ENCODE measurements around the gene WDR75. TPM values are rescaled to one million over a fixed set of nuclear protein-coding genes. Genes with fewer than 3 reads are reported as not detected.

Gene WDR75
- total RNA-seq, 2 experiments from 2014 or later: 55.7 to 79.6 TPM

- no peaks in the 10 kb centered on the region for H4K20me1 ChIP-seq (ENCODE audit: insufficient read depth, low read length)
- BruUV-seq (replicated peaks): no TSS peak
- H3K9me2 ChIP-seq (ENCODE audit: insufficient read depth, low read length): no peaks in the 10 kb centered on the region
- no peaks in the 10 kb centered on the region for H3K36me3 ChIP-seq (ENCODE audit: insufficient read depth, low read length)
- DNase-seq (ENCODE audit: low spot score): no peak
- H3K4me3 ChIP-seq (ENCODE audit: low read depth, low read length, poor library complexity, severe bottlenecking): no peak overlapping the region
- H3K4me2 ChIP-seq (ENCODE audit: low read length): no peak overlapping the region
- intact Hi-C loops (cut with micrococcal nuclease; ENCODE audit: unreplicated experiment): loop anchor here (2.0 to 10.0 kb wide), 3 partner anchors 318 to 891 kb away; no protein-coding TSS in a partner anchor
- no peak overlapping the region for H2AFZ ChIP-seq (ENCODE audit: low read length)
- H3K27ac ChIP-seq (ENCODE audit: low read depth, low read length, poor library complexity, severe bottlenecking): no peak overlapping the region
- H3K79me2 ChIP-seq (ENCODE audit: insufficient read depth, low read depth, low read length): no peaks in the 10 kb centered on the region
- H3K4me1 ChIP-seq (ENCODE audit: insufficient read depth, low read length, poor library complexity, severe bottlenecking): no peaks in the 10 kb centered on the region
- CTCF ChIA-PET (ENCODE audit: unreplicated experiment): interaction anchor here (0.6 kb wide), 1 partner anchor 275 kb away, joined by 3 read pairs; no protein-coding TSS in a partner anchor
- H3K9me3 ChIP-seq (ENCODE audit: low read length): no peaks in the 10 kb centered on the region
- POLR2A ChIA-PET: interaction anchor here (0.7 kb wide), 1 partner anchor 1403 kb away, joined by 3 read pairs; no protein-coding TSS in a partner anchor
- no peak for TF ChIP-seq CTCF (conservative IDR thresholded peaks at IDR 0.05; ENCODE audit: low read length)
- TF ChIP-seq EZH2phosphoT487 (IDR thresholded peaks at IDR 0.05; ENCODE audit: borderline replicate concordance, low read depth, low read length): no peak
These were observed 28.0 kb upstream of the WDR75 start for GRCh38 chr2:189413249-189413648.

GRCh38 chr2:189421644-189422043 lies 19.6 kb upstream of the WDR75 start:
- TF ChIP-seq CTCF (conservative IDR thresholded peaks at IDR 0.05; ENCODE audit: low read length) (no peak), EZH2phosphoT487 (IDR thresholded peaks at IDR 0.05; ENCODE audit: borderline replicate concordance, low read depth, low read length) (no peak)
- Histone ChIP-seq H3K4me3 (ENCODE audit: low read depth, low read length, poor library complexity, severe bottlenecking) (no peak overlapping the region), H4K20me1 (ENCODE audit: insufficient read depth, low read length) (no peaks in the 10 kb centered on the region), H2AFZ (ENCODE audit: low read length) (no peak overlapping the region), H3K36me3 (ENCODE audit: insufficient read depth, low read length) (no peaks in the 10 kb centered on the region), H3K27ac (ENCODE audit: low read depth, low read length, poor library complexity, severe bottlenecking) (no peak overlapping the region), H3K4me1 (ENCODE audit: insufficient read depth, low read length, poor library complexity, severe bottlenecking) (peaks cover 4% of the 10 kb centered on the region), H3K9me3 (ENCODE audit: low read length) (no peaks in the 10 kb centered on the region), H3K4me2 (ENCODE audit: low read length) (no peak overlapping the region), H3K9me2 (ENCODE audit: insufficient read depth, low read length) (no peaks in the 10 kb centered on the region), H3K79me2 (ENCODE audit: insufficient read depth, low read depth, low read length) (no peaks in the 10 kb centered on the region)
- no peak for DNase-seq (ENCODE audit: low spot score)
- CTCF ChIA-PET (ENCODE audit: unreplicated experiment): no interaction called here
- POLR2A ChIA-PET: no interaction called here
- BruUV-seq (replicated peaks): no TSS peak
- intact Hi-C loops (cut with micrococcal nuclease; ENCODE audit: unreplicated experiment): no loop called here

- Histone ChIP-seq H4K20me1 (ENCODE audit: insufficient read depth, low read length) (no peaks in the 10 kb centered on the region), H3K79me2 (ENCODE audit: insufficient read depth, low read depth, low read length) (no peaks in the 10 kb centered on the region), H2AFZ (ENCODE audit: low read length) (no peak overlapping the region), H3K36me3 (ENCODE audit: insufficient read depth, low read length) (no peaks in the 10 kb centered on the region), H3K9me3 (ENCODE audit: low read length) (no peaks in the 10 kb centered on the region), H3K4me1 (ENCODE audit: insufficient read depth, low read length, poor library complexity, severe bottlenecking) (peaks cover 8% of the 10 kb centered on the region), H3K9me2 (ENCODE audit: insufficient read depth, low read length) (no peaks in the 10 kb centered on the region), H3K4me2 (ENCODE audit: low read length) (no peak overlapping the region), H3K4me3 (ENCODE audit: low read depth, low read length, poor library complexity, severe bottlenecking) (no peak overlapping the region), H3K27ac (ENCODE audit: low read depth, low read length, poor library complexity, severe bottlenecking) (no peak overlapping the region)
- CTCF ChIA-PET (ENCODE audit: unreplicated experiment): no interaction called here
- POLR2A ChIA-PET: no interaction called here
- TF ChIP-seq CTCF (conservative IDR thresholded peaks at IDR 0.05; ENCODE audit: low read length): no peak
- TF ChIP-seq EZH2phosphoT487 (IDR thresholded peaks at IDR 0.05; ENCODE audit: borderline replicate concordance, low read depth, low read length): no peak
- no peak for DNase-seq (ENCODE audit: low spot score)
- BruUV-seq (replicated peaks): no TSS peak
- intact Hi-C loops (cut with micrococcal nuclease; ENCODE audit: unreplicated experiment): no loop called here
These were observed 16.3 kb upstream of the WDR75 start for GRCh38 chr2:189424961-189425360.

All from OCI-LY7 (cell line).